LNCaP clone FGC (cell line): Measurements from ENCODE around the gene TMC1.

Experiments used
- DNase-seq: peaks from one replicate; pipeline ENCODE4 v3.0.0-alpha.2; 2011; ENCODE audit warnings: low read depth
- H3K4me3 ChIP-seq: 2 replicates; pipeline ENCODE4 v1.5.1; 2011; ENCODE audit warnings: mild to moderate bottlenecking, low read depth, low read length, control low read depth
- CTCF ChIP-seq: IDR thresholded peaks from 2 replicates; pipeline ENCODE4 v1.5.1; 2012; ENCODE audit warnings: mild to moderate bottlenecking; ENCODE audit not compliant: control insufficient read depth, insufficient read depth; ENCODE audit errors: extremely low read depth

Gene TMC1

GRCh38 chr9:72873456-72873855 lies 352.0 kb downstream of the TMC1 start:
- TF ChIP-seq CTCF, result no peak
- no peak for DNase-seq
- H3K4me3 ChIP-seq, result no peak overlapping the region

GRCh38 chr9:72874344-72874743 lies 352.9 kb downstream of the TMC1 start:
- no peak for DNase-seq
- H3K4me3 ChIP-seq, result no peak overlapping the region
- no peak for TF ChIP-seq CTCF

GRCh38 chr9:72875221-72875620 lies 353.8 kb downstream of the TMC1 start:
- TF ChIP-seq CTCF, result no peak
- DNase-seq, result no peak
- no peak overlapping the region for H3K4me3 ChIP-seq

- no peak overlapping the region for H3K4me3 ChIP-seq
- TF ChIP-seq CTCF, result no peak
- no peak for DNase-seq
These were observed 359.4 kb downstream of the TMC1 start for GRCh38 chr9:72880821-72881220.

GRCh38 chr9:72882117-72882775 lies 360.8 kb downstream of the TMC1 start:
- no peak overlapping the region for H3K4me3 ChIP-seq
- no peak for TF ChIP-seq CTCF
- DNase-seq, result no peak

GRCh38 chr9:72883875-72884274 lies 362.5 kb downstream of the TMC1 start:
- TF ChIP-seq CTCF, result no peak
- no peak overlapping the region for H3K4me3 ChIP-seq
- no peak for DNase-seq

GRCh38 chr9:72884508-72884907 lies 363.1 kb downstream of the TMC1 start:
- no peak for TF ChIP-seq CTCF
- DNase-seq, result no peak

More at GRCh38 chr9:72884508-72884907, 363.1 kb downstream of the TMC1 start:
- H3K4me3 ChIP-seq, result no peak overlapping the region
